ENCODE data around the gene TMIGD1. TPM values are rescaled to one million over a fixed set of nuclear protein-coding genes. Genes with fewer than 3 reads are reported as not detected.
"Not testable (repeated sequence)": the region's sequence is repeated elsewhere in the genome, so short reads cannot be mapped to it uniquely, and the experiment has no call there.

TMIGD1 gene
- total and polyA plus RNA-seq, 10 donors, result not detected

DNA sequence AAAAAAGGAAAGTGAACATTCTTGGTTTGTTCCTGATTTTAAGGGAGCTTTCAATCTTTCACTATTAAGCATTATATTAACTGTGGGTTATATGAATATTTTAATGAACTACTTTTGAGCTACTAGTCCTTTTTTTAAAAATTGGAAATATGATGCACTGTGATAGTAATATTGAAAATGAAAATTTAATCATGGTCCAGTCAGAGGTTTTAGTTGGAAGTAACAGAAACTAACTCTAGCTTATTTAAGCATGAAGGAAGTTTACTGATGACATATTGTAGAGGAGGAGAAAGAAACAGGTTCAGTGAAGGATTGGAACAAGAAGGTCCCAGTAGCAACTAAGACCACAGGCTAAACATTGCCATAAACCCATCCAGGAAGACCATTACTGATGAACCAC lies 20.8 kb upstream of the TMIGD1 start:
- Histone ChIP-seq H3K27ac (peak overlapping the region in 1 of 8 donors; percentile 2), H3K4me3 (no peak overlapping the region), H3K27me3 (replicated peaks in 1 of 7) (no peaks in the 10 kb centered on the region), H3K9me3 (no peaks in the 10 kb centered on the region), H3K4me1 (peaks cover 0 to 19% (median 0%) of the 10 kb centered on the region in 6 donors), H3K36me3 (no peaks in the 10 kb centered on the region)
- TF ChIP-seq POLR2A (IDR thresholded peaks at IDR 0.05) (no peak), POLR2AphosphoS5 (IDR thresholded peaks at IDR 0.05) (no peak)
- TF ChIP-seq, protein P1, sequence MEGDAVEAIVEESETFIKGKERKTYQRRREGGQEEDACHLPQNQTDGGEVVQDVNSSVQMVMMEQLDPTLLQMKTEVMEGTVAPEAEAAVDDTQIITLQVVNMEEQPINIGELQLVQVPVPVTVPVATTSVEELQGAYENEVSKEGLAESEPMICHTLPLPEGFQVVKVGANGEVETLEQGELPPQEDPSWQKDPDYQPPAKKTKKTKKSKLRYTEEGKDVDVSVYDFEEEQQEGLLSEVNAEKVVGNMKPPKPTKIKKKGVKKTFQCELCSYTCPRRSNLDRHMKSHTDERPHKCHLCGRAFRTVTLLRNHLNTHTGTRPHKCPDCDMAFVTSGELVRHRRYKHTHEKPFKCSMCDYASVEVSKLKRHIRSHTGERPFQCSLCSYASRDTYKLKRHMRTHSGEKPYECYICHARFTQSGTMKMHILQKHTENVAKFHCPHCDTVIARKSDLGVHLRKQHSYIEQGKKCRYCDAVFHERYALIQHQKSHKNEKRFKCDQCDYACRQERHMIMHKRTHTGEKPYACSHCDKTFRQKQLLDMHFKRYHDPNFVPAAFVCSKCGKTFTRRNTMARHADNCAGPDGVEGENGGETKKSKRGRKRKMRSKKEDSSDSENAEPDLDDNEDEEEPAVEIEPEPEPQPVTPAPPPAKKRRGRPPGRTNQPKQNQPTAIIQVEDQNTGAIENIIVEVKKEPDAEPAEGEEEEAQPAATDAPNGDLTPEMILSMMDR (IDR thresholded peaks at IDR 0.05 in 8 of 11, conservative IDR thresholded peaks at IDR 0.05 in 3 of 11), result no peak
- intact Hi-C loops (cut with DNase I; ENCODE audit: low total_unique reads), result no loop called here
- DNase-seq, result no peak

DNA sequence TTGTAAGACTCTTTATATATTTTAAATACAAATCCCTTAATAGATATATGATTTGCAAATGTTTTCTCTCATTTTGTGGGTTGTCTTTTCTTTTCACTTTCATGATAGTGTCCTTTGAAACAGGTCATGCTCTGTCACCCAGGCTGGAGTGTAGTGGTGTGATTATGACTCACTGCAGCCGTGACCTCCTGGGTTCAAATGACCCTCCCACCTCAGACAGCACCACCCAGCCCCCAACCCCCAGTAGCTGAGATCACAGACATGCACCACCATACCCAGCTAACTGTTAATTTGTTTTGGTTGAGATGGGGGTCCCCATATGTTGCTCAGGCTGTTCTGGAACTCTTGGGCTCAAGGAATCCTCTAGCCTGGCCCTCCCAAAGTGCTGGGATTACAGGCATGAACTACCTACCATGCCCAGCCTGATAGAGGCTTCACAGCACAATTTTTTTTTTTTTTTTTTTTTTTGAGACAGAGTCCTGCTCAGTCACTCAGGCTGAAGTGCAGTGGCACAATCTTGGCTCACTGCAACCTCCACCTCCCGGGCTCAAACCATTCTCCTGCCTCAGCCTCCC lies 18.5 kb upstream of the TMIGD1 start:
- Histone ChIP-seq H3K4me1 (peaks cover 0 to 19% (median 0%) of the 10 kb centered on the region in 6 donors), H3K4me3 (peak overlapping the region in 1 of 8 donors; percentile 25), H3K27me3 (replicated peaks in 1 of 7) (no peaks in the 10 kb centered on the region), H3K36me3 (no peaks in the 10 kb centered on the region), H3K9me3 (no peaks in the 10 kb centered on the region), H3K27ac (peak overlapping the region in 7 of 8 donors; percentile 16 to 87 (median 79))
- intact Hi-C loops (cut with DNase I; ENCODE audit: low total_unique reads), result no loop called here
- TF ChIP-seq, protein P1 (IDR thresholded peaks at IDR 0.05 in 8 of 11, conservative IDR thresholded peaks at IDR 0.05 in 3 of 11), result no peak
- TF ChIP-seq POLR2A (IDR thresholded peaks at IDR 0.05) (no peak), POLR2AphosphoS5 (IDR thresholded peaks at IDR 0.05) (no peak)
- WGBS, 5 donors, result 59 to 80% (median 63%) methylated on average over 2 of the region's 2 CpGs
- no peak for DNase-seq

DNA sequence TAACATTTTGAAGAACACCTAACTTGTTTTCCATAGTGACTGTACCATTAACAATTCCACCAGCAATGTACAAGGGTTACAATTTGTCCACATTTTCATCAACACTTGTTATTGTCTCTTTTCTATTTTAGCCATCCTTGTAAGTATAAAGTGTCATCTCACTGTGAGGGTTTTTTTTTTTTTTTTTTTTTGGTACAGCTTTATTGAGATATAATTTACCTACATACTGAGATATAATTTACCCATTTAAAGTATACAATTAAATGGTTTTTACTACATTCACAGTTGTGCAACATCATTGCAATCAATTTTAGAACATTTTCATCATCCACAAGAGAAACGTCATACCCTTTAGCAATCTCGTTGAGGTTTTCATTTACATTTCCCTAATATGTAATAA lies 17.9 kb upstream of the TMIGD1 start:
- Histone ChIP-seq H3K27ac (peak overlapping the region in 7 of 8 donors; percentile 16 to 87 (median 79)), H3K36me3 (no peaks in the 10 kb centered on the region), H3K4me1 (peaks cover 0 to 19% (median 0%) of the 10 kb centered on the region in 6 donors), H3K4me3 (peak overlapping the region in 1 of 8 donors; percentile 36), H3K27me3 (replicated peaks in 1 of 7) (no peaks in the 10 kb centered on the region), H3K9me3 (no peaks in the 10 kb centered on the region)
- TF ChIP-seq POLR2A (IDR thresholded peaks at IDR 0.05), result no peak
- no peak for TF ChIP-seq POLR2AphosphoS5 (IDR thresholded peaks at IDR 0.05)
- TF ChIP-seq, protein P1 (IDR thresholded peaks at IDR 0.05 in 8 of 11, conservative IDR thresholded peaks at IDR 0.05 in 3 of 11), result no peak
- no peak for DNase-seq
- intact Hi-C loops (cut with DNase I; ENCODE audit: low total_unique reads), result no loop called here
- WGBS, 5 donors, result 39 to 86% (median 63%) methylated on average over 2 of the region's 2 CpGs

DNA sequence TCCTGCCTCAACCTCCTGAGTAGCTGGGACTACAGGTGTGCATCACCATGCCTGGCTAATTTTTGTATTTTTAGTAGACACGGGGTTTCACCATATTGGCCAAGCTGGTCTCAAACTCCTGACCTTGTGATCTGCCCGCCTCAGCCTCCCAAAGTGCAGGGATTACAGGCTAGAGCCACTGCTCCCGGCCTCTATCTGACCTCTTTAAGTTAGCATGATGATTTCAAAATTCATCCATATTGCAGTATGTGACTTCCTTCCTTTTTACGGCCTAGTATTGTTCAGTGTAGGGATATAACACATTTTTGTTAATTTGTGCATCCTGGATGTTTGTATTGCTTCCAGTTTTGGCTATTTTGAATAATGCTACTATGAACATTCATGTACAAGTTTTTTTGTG lies 17.4 kb upstream of the TMIGD1 start:
- intact Hi-C loops (cut with DNase I; ENCODE audit: low total_unique reads), result not testable (repeated sequence)
- 46 to 81% (median 69%) methylated on average over 4 of the region's 4 CpGs for WGBS, 5 donors
- H3K27ac ChIP-seq, result peak overlapping the region in 7 of 8 donors; percentile 16 to 87 (median 79)

More for the DNA sequence above, 17.4 kb upstream of the TMIGD1 start:
- not testable (repeated sequence) for H3K27me3 ChIP-seq (replicated peaks in 1 of 7); H3K36me3 ChIP-seq; DNase-seq; H3K9me3 ChIP-seq
- peak overlapping the region in 1 of 8 donors; percentile 36 for H3K4me3 ChIP-seq
- H3K4me1 ChIP-seq, result peaks cover 0 to 19% (median 0%) of the 10 kb centered on the region in 6 donors
